GM21360 (cell line): Measurements from ENCODE around the gene GAB2.
"Not testable (repeated sequence)": the region's sequence is repeated elsewhere in the genome, so short reads cannot be mapped to it uniquely, and the experiment has no call there.

Source experiments
- ATAC-seq: cut with Tn5 transposase; IDR thresholded peaks from one replicate; pipeline ENCODE4 v1.9.1; 2021; ENCODE audit warnings: mild to moderate bottlenecking, moderate library complexity; ENCODE audit not compliant: unreplicated experiment

Gene GAB2

DNA sequence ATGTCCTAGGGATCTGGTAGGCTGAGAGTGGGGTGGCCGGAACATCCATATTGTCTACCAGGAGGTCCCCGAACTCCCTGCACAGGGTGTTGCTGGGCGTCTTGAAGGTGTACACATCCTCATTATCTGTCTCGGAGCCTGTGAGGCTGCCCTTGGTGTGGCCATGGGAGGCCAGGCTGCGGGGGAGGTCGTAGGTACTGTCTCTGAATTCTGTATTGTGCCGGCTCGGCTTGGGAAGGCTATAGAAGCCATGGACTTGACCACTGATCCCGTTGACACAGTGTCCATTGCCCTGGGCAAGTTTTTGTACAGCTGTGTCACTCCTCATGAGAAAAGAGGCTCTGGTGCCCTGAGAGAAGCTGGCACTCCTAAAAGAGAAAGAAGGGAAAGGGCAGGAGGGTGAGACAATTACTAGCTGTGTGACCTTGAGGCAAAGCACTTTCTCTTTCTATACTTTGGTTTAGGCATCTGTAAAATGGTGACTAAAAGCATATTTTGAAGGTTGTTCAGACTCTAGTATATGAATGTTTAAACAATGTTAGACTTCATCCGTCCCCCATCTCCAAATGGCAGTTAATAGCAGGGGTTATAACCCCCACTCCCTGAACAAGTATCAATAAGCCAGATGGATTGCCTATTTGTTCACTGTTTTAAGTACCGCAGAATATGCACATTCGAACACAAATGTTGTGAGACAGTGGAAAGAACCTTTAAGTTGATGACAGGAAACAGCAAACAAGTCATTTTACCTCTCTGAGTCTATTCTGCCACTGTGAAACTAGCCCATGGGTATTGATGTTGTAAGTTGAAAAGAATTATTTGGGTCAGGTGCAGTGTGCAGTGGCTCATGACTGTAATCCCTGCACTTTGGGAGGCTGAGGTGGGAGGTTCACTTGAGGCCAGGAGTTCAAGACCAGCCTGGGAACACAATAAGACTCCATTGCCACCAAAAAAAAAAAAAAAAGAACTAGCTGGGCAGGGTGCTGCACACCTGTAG is 190.6 kb downstream of the GAB2 start:
- ATAC-seq = no peak

DNA sequence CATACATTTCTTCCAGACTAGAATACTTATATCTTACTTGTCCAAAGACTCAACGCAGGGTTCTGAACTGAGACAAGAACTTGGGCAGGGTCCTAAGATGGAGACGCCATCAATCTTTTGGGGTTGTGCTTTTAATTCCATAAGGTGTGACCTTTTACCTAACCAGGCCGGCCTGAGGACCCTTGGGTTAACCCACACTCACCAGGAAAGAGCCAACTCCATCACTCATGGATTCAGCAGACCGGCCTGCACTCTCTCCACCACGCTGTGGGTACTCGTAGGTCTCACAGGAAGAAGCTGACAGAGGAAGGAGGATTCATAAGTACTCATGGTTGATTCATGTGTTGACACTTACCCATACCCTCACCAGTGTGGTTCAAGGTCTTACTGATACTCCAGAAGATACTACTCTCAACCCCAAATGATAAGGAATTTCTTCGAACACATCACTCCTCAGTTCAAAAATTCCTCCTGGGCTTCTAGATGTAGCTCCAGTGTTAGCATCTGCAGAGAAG is 192.7 kb downstream of the GAB2 start:
- ATAC-seq = no peak

DNA sequence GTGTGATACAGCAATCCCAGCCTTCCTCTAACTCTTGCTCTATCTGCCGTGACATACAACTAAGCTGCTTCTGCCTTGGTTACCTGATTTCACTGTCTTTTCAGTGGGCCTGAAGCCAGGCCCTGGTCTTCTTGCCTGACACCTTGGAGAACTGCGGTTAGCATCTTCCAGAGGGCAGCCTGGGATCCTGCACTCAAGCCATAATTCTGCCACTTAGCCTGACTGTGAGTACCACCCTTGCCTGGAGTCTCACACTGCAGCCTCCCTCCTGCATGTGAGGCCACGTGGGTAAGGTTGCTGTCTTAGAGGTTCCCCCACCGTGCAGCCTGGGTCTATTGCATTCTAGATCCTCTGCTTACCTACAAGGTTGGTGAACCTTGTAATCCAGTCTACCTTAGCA is 193.1 kb downstream of the GAB2 start:
- ATAC-seq = no peak

DNA sequence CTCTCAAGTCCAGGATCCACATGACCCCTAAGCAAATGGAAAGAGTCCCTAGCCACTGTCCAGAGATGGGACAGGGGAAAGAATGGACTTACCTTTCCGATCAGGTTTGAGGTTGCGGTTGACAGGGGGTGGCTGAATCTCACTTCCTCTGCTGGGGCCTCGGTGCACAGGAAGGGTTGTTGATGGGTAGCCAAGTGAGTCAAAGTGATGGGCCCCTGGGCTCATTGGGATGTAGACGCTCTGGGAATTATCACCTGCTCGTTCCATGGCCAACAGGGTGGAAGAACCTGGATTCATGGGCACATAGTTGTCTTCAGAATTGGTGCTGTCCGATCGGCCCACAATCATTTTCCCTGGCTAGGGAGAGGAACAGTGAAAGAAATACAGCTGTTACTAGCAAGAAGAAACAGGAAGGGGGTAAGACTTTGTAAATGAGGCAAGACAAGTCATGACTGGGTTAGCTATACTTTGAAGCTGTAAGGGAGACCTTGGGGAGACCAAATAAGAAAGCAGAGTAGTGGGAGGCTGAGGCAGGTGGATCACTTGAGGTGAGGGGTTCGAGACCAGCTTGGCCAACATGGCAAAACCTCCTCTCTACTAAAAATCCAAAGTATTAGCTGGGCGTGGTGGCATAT is 194.2 kb downstream of the GAB2 start:
- ATAC-seq = peak; percentile 67

DNA sequence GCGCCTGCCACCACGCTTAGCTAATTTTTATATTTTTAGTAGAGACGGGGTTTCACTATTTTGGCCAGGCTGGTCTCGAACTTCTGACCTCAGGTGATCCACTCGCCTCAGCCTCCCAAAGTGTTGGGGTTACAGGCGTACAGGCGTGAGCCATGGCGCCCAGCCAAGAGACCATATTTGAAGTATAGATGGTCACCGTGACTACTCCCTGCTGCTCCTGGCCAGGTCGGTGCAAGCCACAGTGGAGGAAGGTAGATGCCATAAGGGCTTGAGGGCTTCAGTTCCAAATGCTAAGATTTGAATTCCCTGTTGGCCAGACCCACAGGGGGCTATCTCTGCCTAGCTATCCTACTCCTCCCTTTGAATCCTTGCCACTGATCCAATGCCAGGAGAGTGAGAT is 194.9 kb downstream of the GAB2 start:
- ATAC-seq = not testable (repeated sequence)

DNA sequence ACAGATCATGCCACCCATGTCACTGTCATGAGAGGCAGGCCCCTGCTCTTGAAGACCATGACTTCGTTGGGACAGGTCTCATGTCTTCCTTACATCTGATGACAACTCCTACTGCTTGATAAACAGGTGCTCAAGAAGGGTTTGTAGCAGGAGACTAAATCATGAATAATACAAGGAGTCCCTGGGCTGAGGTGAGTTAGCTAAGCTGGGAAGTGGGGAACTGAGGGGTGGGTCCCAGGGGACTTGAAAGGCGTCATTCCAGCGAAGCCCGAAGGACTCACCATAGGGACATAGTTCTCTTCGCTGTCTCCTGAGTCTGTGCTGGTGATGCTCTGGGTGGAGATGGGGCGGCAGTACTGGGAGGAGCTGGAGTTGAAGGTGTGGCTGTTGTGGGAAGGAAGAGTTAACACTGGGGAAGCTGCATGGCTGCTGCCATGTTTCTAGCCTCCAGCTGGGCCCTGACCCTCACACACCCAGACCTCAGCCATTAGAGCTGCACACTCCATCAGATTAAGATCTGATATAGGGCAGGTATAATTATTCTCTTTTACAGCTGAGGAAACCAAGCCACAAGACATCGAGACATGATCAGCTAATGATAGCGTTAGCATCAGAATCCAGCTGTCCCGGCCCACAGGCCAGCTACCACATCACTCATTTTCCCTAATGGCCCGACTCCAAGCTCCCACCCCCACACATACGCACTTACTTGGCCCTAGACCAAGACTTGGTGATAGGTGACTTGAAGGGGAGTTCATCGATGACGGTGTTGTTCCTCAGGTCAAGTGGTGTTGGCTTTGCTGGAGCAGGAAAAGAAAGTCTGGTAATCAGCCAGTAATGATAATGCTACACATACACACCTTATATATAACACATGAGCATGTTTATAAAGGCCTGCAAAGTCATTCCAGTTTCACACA is 196.0 kb downstream of the GAB2 start:
- no peak for ATAC-seq

DNA sequence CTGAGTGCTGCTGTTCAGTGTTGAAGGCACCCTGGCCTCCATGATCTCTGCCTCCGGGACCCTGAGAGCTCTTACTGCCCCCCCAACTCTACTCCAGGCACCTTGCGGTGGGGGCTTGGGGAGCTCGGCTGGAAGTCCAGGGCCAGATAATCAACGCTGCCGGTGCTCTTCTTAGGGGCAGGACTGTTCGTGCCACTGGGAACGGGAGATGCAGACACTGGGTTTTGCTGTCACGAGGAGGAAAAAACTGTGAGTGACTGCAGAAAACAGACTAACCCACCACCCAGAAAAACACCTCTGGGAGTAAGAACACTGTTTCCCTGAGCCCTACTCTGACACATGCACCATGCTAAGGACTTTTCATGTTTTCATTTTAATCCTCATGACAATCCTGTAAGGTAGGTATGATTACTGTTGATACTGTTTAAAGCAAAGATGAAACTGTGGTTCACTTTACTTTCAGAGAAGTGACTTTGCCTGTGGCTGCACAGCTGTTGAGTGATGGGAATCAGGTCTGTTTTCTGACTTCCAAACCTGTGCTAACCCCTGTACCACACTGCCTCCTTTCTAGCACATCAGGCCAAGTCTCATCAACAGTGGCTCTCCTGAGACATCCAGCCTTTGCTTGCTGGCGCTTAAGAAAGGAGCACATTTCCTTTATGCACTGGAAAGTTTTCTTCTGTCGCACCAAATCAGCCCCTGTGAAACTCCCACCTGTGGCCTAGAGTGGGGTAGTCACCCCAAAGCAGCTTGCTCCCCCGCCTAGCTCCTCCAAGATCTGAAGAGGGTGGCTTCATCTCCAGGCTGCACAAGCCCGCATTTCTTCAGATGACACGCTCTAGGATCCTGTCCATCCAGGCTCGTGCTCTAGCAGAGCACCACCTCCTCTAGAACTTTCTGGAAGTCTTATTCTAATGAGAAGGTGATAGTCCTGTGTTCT is 197.1 kb downstream of the GAB2 start:
- no peak for ATAC-seq

DNA sequence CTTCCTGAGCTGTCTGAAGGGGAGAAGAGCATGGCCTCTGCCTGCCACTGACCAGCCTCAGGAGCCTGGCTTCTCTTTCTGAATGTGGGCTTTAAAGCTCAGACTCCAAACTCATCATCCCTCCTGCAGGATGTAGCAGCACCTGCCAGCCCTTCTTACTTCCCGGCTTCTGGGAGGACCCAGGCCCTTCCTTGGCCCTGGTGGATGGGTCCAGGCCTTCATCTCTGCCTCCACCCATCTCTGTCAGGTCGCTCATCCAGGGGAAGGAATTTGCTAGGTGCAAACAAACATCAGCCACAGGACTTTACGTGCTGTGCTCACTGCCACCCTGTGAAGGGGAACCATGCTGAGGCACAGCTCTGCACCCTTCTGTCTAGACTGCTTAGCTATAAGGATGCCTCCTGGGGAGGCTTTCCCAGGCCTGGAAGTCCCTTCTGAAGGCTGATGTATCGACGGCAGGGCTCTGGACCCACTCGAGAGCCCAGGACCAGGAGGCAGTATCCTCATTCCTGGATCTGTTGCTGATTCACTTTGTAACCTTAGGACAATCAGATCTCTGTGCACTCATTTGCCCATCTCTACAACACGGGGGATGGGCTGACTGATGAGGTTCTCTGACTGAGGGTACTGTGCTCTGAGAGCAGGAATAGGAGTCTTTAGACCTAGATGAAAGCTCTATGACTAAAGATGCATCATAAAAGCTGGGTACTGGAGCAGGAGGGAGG is 198.0 kb downstream of the GAB2 start:
- ATAC-seq = no peak

DNA sequence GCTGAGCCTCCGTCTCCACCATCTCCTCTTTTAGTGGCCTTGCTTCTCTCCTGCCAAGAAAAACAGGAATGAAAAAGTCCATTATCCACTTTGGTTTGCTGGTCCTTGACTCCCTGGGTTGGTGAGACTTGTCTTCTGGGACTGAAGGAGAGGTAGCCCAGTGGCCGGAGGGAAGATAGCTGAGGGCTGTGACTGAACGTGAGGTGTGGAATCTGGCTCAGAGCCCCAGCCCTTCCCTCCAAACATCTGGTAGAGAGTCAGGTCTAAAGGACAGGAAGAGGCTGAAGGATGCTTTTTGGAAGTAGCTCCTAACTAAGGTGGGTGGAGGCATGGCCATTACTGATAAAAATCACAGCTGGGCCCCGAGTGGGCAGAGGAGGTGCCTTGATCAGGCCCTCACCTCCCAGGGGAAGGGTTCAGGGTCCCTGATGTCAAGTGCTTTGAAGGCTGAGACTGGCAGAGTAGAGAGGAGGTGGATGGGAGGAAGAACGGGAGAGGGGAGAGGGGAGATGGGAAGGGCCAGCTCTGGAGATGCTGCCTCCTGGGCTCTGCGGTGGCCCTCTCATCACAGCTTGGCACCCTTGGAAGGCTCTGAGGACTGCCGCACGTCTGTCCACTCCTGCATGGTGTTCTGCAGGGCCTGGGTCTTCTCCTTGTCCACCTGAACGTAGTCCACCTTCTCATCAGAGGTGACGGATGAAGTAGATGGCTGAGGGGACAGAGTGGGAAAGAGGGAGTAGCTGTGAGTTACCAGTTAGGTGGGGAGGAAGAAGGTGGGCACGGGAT is 198.7 kb downstream of the GAB2 start:
- no peak for ATAC-seq

DNA sequence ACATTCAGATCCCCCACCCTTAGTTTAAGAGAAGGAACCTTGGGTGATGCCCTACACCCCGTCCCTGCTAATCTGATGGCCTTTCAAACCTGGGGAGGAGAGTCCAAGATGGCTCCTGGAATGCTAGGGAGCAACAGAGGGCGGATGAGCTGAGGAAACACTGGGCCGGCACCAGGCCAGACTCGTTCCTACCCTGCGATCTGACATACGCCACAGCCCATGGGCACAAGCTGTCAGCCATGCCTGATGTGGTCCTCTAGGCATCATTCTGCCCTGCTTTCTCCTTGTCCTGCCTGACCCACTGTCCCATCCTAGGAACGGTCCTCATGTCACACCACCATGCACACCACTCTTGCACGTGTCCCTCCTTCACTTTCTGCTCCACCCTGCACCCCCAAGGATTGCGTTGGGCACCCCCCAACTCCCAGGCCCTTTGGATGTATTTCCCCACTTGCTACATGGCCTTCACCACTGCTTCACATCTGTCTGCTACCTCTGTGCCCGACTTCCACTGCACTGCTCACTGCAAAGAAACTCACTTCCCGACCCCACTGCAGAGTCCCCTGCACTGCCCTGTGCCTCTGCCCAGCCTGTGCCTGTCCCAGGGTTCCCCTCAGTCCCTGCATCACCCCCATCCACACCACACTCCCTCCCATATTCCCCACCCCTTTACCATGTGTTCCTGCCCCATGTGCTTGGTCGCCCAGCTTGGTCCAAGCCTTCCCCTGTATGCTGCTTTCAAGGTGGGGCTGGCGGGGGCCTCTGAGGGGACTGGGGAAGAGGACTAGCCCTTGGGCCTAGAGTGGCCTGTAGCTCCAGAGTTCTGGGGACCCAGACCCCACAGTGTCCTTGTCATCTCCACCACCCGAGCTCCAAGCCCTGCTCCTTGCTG is 199.7 kb downstream of the GAB2 start:
- no peak for ATAC-seq

DNA sequence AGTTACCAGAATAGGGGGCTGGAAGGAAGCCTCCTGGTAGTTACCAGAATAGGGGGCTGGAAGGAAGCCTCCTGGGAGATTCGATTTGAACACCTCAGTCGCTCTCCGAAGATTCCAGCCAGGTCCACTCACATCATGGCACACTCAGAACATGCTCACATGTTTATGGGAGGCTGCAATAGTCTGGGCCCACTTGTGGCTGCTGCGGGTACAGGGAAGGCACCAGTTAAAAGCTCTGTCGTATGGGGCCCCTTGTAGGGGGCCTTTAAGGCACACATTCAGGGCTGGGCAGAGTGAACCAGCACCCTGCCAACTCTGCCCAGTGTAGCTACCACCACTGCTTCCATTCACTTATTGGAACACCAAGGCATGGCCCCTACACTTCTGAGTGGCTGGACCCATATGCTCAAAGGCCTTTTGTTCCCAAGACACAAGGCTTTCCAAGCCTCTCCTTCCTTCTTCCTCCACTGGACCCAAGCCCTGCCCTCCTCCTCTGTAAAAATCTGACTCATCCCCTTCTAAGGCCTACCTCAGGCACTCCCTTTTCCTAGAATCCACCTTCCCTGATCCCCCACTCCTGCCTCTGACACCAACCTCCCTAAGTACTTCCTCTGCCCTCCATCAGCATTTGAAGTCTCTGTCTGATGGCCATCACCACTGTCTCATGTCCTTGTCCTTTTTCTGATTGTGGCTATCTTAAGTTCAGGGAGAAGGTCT is 200.9 kb downstream of the GAB2 start:
- no peak for ATAC-seq

DNA sequence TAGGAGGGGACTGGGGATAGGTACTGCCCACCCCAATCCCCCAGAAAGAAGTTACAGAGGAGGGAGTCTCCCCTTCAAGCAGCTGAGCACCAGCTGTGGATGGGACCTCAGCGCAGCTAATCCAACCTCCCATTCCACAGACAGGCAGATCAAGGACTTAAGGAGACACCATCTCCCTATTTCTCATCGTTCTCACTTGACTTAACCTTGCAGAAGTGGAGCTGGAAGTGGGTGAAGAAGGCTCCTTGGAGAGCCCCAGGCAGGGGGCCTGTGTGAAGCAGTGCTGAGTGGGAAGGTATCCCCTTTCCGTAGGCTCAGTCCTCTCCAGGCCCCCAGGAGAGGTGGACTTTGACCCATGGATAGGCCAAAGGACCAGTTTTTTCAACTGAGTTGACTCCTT is 201.6 kb downstream of the GAB2 start:
- no peak for ATAC-seq

DNA sequence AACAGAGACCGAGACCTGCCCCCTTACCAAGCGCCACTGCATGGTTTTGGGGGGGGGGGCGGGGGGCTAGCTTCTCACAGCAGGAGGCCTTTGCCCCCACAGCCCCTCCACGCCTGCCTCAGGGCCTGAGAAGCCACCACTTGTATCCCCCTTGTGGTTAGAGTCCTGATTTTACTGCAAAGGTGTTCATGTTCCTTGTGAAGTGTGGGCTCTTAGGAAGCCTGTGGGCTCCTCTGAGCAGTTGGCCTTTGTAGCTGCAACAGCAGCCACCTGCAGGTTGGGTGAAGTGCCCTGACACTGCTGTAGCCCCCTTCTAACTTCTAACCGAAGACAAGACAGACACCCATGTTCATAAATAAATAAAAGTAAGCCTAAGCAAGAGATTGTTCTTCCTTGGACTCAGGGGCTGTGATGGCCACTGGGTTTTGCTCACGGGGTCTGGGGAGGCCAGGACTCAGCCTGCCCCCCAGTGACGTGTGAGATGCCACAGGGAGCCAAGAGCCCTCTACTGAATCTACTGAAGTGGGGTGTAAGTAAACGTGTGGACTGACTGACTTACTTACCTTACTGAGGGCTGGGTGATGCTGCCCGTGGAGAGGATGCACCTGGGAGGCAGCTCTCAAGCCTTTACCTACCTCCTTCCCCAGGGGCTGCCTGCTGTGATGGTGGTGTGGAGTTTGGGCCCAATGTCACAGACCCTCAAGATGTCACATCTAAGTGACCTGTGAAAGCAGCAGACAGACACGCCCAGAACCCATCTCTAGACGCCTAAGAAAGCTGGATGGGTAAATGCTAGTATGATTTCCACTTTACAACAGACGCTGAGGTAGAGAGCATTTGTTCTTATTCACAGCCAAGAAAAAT is 203.1 kb downstream of the GAB2 start:
- ATAC-seq = no peak

DNA sequence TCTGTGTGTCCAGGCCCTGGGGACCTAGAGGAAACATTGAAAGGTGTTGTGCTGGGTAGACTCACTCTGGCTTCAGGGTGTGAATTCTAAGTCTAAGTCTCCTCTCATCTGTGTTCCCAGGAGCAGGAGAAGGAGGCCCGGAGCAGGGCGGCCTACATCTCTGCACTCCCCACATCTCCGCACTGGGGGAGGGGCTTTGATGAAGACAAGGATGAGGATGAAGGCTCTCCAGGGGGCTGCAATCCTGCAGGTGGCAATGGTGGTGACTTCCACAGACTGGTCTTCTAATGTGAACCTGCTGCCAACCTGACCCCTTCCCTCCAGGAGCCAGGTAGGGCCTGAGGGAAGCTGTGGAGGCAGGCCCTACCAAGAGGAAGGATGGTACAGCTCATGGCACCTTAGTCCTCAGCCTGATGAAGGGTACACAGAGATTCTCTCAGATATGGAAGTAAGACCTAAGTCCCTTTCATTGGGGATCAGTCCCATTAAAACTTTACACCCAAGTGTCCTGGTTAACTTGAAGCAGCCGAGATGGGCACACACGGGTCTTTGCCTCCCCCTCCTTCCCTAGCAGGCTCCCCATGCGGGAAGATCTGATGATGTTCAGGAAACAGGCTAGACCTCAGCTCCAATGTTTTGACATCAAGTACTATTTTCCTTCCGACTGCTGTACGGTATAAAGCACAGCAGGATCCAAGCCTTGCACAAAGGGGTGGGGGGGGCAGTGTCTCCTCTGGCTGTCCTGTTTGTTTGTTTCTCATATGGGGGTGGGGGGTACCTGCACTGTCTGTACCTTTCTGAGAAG is 203.9 kb downstream of the GAB2 start:
- ATAC-seq = no peak
